Measurements from ENCODE around the gene ACE. TPM values are rescaled to one million over a fixed set of nuclear protein-coding genes. Genes with fewer than 3 reads are reported as not detected.

Gene ACE
- total RNA-seq, 3 donors from 2014 or later (not counting 1 experiment from before 2014, with no cell fraction given), result 0.86 to 1.2 (median 1.0) TPM

- H3K27me3 ChIP-seq (ENCODE audit: control insufficient read depth, insufficient read depth, low read length), result peaks cover 2% of the 10 kb centered on the region
- no peak for TF ChIP-seq CTCF (IDR thresholded peaks at IDR 0.05)
- WGBS (ENCODE audit: insufficient coverage), result 90% methylated on average over 20 of the region's 20 CpGs
- Mint-ChIP-seq H3K4me1 (no peaks in the 10 kb centered on the region), H3K4me3 (no peak overlapping the region), H3K27me3 (ENCODE audit: low read depth in 2 of 2) (peaks cover 8 to 11% of the 10 kb centered on the region in 2 donors), H3K27ac (no peak overlapping the region), H3K36me3 (no peaks in the 10 kb centered on the region), H3K9me3 (no peaks in the 10 kb centered on the region)
- H3K36me3 ChIP-seq (ENCODE audit: control insufficient read depth, insufficient read depth, low read length), result no peaks in the 10 kb centered on the region
- no peak for DNase-seq
- intact Hi-C loops (cut with micrococcal nuclease), result no loop called here
- no peak overlapping the region for H3K27ac ChIP-seq (ENCODE audit: low read length)
- H3K4me3 ChIP-seq (ENCODE audit: low read length), result no peak overlapping the region
- ATAC-seq, result no peak
- H3K4me1 ChIP-seq (ENCODE audit: control insufficient read depth, insufficient read depth, low read length), result no peaks in the 10 kb centered on the region
- H3K9me3 ChIP-seq (ENCODE audit: control insufficient read depth, insufficient read depth, low read length), result no peaks in the 10 kb centered on the region
Observed at GRCh38 chr17:63533433-63534077, 56.7 kb downstream of the ACE start.

GRCh38 chr17:63534078-63534570 is 57.3 kb downstream of the ACE start:
- Mint-ChIP-seq H3K4me3 (no peak overlapping the region), H3K27me3 (ENCODE audit: low read depth in 2 of 2) (peaks cover 14 to 17% of the 10 kb centered on the region in 2 donors), H3K27ac (no peak overlapping the region), H3K4me1 (no peaks in the 10 kb centered on the region), H3K9me3 (no peaks in the 10 kb centered on the region), H3K36me3 (no peaks in the 10 kb centered on the region)
- no peak for TF ChIP-seq CTCF (IDR thresholded peaks at IDR 0.05)
- no peak for ATAC-seq
- peaks cover 6% of the 10 kb centered on the region for H3K27me3 ChIP-seq (ENCODE audit: control insufficient read depth, insufficient read depth, low read length)
- H3K4me3 ChIP-seq (ENCODE audit: low read length), result no peak overlapping the region
- H3K36me3 ChIP-seq (ENCODE audit: control insufficient read depth, insufficient read depth, low read length), result no peaks in the 10 kb centered on the region
- intact Hi-C loops (cut with micrococcal nuclease), result no loop called here
- no peak for DNase-seq
- WGBS (ENCODE audit: insufficient coverage), result 93% methylated on average over 17 of the region's 17 CpGs
- H3K4me1 ChIP-seq (ENCODE audit: control insufficient read depth, insufficient read depth, low read length), result no peaks in the 10 kb centered on the region
- H3K9me3 ChIP-seq (ENCODE audit: control insufficient read depth, insufficient read depth, low read length), result no peaks in the 10 kb centered on the region
- no peak overlapping the region for H3K27ac ChIP-seq (ENCODE audit: low read length)

GRCh38 chr17:63534816-63535455 is 58.1 kb downstream of the ACE start:
- TF ChIP-seq CTCF (IDR thresholded peaks at IDR 0.05), result no peak
- DNase-seq (no peak), ATAC-seq (no peak)
- intact Hi-C loops (cut with micrococcal nuclease), result no loop called here
- H3K27ac Mint-ChIP-seq, result no peak overlapping the region
- 81% methylated on average over 13 of the region's 13 CpGs for WGBS (ENCODE audit: insufficient coverage)
- H3K4me3 Mint-ChIP-seq, result no peak overlapping the region
- no peaks in the 10 kb centered on the region for H3K9me3 ChIP-seq (ENCODE audit: control insufficient read depth, insufficient read depth, low read length)
- peaks cover 7% of the 10 kb centered on the region for H3K27me3 ChIP-seq (ENCODE audit: control insufficient read depth, insufficient read depth, low read length)
- no peaks in the 10 kb centered on the region for H3K36me3 Mint-ChIP-seq
- H3K27ac ChIP-seq (ENCODE audit: low read length), result no peak overlapping the region
- H3K27me3 Mint-ChIP-seq (ENCODE audit: low read depth in 2 of 2), result peaks cover 22 to 25% of the 10 kb centered on the region in 2 donors
- no peak overlapping the region for H3K4me3 ChIP-seq (ENCODE audit: low read length)
- H3K9me3 Mint-ChIP-seq, result no peaks in the 10 kb centered on the region
- H3K4me1 Mint-ChIP-seq, result no peaks in the 10 kb centered on the region
- no peaks in the 10 kb centered on the region for H3K36me3 ChIP-seq (ENCODE audit: control insufficient read depth, insufficient read depth, low read length)
- no peaks in the 10 kb centered on the region for H3K4me1 ChIP-seq (ENCODE audit: control insufficient read depth, insufficient read depth, low read length)

Data from natural killer cell (primary cell).